ENCODE results near the gene IPP.
"Not testable (repeated sequence)": the region's sequence is repeated elsewhere in the genome, so short reads cannot be mapped to it uniquely, and the experiment has no call there.

IPP gene

GRCh38 chr1:45746922-45747321 lies 3.5 kb downstream of the IPP start:
- no peak for DNase-seq (ENCODE audit: low spot score)
- no peak for TF ChIP-seq CTCF (IDR thresholded peaks at IDR 0.05; ENCODE audit: extremely low read depth, insufficient read depth, missing control alignments)
- in situ Hi-C loops (cut with MboI; ENCODE audit: low pct_unique_long_range_greater_than_20kb, low sequenced_read_pairs, unreplicated experiment) = no loop called here

GRCh38 chr1:45739641-45740156 lies 10.8 kb downstream of the IPP start:
- in situ Hi-C loops (cut with MboI; ENCODE audit: low pct_unique_long_range_greater_than_20kb, low sequenced_read_pairs, unreplicated experiment); DNase-seq (ENCODE audit: low spot score): not testable (repeated sequence)

- in situ Hi-C loops (cut with MboI; ENCODE audit: low pct_unique_long_range_greater_than_20kb, low sequenced_read_pairs, unreplicated experiment) = no loop called here
- DNase-seq (ENCODE audit: low spot score) = no peak
- no peak for TF ChIP-seq CTCF (IDR thresholded peaks at IDR 0.05; ENCODE audit: extremely low read depth, insufficient read depth, missing control alignments)
Observed at GRCh38 chr1:45739137-45739536, 11.3 kb downstream of the IPP start.

GRCh38 chr1:45730780-45731319 lies 19.6 kb downstream of the IPP start:
- TF ChIP-seq CTCF (IDR thresholded peaks at IDR 0.05; ENCODE audit: extremely low read depth, insufficient read depth, missing control alignments) = no peak
- in situ Hi-C loops (cut with MboI; ENCODE audit: low pct_unique_long_range_greater_than_20kb, low sequenced_read_pairs, unreplicated experiment) = no loop called here
- DNase-seq (ENCODE audit: low spot score) = no peak

GRCh38 chr1:45730075-45730779 lies 20.2 kb downstream of the IPP start:
- no peak for TF ChIP-seq CTCF (IDR thresholded peaks at IDR 0.05; ENCODE audit: extremely low read depth, insufficient read depth, missing control alignments)
- DNase-seq (ENCODE audit: low spot score) = no peak
- in situ Hi-C loops (cut with MboI; ENCODE audit: low pct_unique_long_range_greater_than_20kb, low sequenced_read_pairs, unreplicated experiment) = no loop called here

GRCh38 chr1:45726007-45726406 lies 24.4 kb downstream of the IPP start:
- in situ Hi-C loops (cut with MboI; ENCODE audit: low pct_unique_long_range_greater_than_20kb, low sequenced_read_pairs, unreplicated experiment); DNase-seq (ENCODE audit: low spot score): not testable (repeated sequence)

GRCh38 chr1:45723248-45723930 lies 27.1 kb downstream of the IPP start:
- in situ Hi-C loops (cut with MboI; ENCODE audit: low pct_unique_long_range_greater_than_20kb, low sequenced_read_pairs, unreplicated experiment) = no loop called here
- no peak for DNase-seq (ENCODE audit: low spot score)
- no peak for TF ChIP-seq CTCF (IDR thresholded peaks at IDR 0.05; ENCODE audit: extremely low read depth, insufficient read depth, missing control alignments)
